Measurements from ENCODE around the gene APRT.

The APRT gene

DNA sequence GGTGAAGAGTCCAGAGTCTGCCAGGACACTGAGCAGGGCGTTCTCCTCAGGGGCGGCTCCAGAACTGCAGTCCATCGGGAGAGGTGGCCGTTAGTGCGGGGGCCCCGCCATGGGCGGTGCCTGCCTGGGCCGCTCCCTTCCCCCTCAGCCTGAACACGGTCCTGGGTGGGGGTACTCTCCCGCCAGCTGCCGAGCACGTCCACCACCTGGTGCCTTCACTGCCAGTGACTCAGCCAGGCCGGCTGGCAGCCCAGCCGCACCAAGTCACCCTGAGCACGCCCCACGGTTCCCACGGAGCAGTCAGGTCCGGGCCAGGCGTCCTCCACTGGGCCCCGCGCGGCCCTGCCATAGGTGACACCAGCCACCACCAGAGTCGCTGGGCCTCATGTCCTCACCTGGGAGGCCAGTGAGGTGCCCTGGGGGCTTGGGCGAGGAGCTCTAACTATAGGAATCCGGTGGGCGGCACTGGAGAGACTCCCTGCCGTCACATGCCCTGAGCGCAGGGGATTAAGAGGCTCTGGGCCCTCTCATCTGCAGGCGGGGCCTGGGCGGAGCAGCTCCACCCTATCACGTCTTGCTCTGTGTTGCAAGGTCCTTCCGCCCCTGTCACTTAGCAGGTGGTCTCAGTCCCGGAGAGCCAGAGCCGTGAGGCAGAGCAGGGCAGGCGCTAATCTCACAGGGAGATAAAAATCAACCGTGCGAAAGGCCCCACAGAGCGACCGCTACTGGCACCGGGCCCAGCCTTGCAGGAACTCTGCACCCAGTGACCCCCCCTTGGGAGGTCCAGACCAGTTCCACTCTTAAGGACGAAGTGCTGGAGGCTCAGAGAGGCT is 41.1 kb downstream of the APRT start:
- DNase-seq = peak; percentile 92

DNA sequence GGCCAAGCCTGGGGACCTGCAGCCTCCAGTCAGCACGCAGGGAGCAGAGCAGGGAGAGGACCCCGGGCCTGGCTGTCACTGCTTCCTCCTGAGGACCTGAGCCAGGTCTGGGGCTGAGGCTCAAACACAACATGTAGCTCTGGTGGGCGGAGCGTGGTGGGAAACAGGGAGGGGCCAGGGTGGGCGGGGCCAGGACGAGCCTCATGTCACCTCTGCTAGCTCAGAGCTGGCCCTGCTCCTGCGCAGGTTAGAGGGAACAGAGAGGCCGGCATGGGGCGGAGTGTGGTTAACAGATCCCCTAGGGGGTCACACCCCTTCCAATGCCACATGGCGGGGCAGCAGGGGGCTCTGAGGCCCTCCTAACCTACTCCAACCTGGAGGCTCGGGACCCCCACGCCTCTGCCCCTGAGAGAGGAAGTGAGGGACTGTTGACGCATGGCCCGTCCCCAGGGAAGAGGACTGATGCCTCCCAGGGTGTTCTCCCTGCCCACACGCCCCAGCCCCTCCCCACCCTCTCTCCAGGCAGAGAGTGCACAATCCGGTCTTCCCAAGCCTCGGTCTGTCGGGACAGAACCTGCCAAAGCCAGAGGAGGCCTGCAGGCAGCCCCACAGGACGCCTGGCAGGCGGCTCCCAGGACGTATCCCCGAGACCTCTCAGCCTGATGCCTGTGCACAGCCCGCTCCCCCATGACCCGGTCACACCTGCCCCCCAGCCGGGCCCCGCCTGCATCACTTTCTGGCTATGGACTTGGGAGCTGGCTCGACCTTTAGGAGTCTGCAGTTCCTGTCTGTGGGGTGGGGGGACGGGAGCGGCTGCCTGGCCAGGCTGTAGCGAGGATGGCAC is 41.9 kb downstream of the APRT start:
- peak; percentile 86 for DNase-seq

DNA sequence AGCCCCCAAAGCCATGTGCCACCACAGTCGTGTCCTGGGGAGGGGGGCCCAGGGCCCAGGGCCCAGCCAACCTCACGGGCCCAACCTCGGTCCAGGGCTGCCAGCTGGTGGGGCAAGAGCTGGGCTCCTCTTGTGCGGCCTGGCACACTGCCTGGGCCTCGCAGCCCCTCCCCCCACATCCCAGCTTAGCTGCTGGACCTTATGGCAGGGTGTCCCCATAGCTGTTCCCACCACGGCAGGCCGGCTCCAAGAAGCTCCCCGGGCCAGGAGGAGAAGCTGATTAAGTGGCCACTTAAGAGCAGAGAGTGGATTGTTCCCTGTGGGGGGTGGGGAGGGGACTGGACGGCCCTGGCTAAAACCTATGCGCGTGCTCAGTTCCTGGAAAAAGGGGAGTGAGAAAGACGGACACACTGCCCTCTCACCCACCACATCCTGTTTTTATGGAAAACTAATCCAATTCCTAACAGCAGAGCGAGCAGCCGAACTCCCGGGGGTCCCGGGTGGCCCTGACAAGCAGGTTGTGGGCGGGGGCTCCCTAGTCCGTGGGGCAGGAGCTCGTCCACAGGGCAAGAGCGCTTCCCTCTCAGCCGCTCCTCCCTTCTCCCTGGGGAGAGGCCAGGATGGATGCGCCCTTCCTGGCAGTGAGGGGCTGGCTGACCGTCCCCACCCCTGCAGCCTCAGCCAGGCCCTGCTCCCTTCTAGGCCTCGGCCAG is 43.5 kb downstream of the APRT start:
- no peak for DNase-seq

DNA sequence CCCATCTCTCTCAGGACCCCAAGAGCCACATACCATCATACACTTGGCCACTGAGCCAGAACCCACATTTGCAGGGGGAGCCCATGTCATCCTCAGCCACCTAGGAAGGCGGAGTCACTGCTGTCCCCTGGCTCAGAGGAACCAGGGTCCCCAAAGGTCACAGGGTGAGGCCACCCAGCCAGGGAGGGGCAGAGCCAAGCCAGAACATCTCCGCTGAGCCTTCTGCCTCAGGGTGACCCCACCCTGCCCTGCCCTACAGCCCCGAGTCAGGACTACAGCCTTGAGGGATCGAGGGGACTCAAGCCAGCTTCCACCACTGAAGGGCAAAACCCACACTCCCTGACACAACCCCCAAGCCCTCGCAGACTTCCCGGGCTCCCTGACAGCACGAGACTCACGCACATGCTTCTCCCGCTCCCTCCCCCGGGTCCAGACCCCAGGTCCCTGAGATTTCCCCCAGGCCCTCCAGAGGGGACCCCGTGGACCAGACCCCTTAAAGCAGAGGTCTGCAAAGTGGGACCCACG is 44.1 kb downstream of the APRT start:
- no peak for DNase-seq

DNA sequence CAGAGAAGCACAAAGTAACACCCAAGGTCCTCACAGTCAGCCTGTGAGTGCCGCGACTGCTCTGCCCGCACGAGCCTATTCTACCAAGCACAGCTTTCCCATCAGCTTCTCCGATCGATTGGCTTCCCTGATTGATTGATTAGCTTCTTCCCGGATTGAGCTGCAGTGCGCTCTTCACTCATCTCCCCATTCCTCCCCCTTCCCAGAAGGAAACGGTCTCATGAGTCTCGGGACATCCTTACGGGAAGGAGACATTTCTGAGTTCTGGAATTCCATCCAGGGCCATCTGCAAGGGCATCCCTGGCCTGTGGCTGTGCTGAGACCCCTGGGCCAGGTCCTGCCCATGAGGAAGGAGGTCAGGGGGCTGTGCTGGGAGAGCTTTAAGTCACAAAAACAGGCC is 44.8 kb downstream of the APRT start:
- no peak for DNase-seq

DNA sequence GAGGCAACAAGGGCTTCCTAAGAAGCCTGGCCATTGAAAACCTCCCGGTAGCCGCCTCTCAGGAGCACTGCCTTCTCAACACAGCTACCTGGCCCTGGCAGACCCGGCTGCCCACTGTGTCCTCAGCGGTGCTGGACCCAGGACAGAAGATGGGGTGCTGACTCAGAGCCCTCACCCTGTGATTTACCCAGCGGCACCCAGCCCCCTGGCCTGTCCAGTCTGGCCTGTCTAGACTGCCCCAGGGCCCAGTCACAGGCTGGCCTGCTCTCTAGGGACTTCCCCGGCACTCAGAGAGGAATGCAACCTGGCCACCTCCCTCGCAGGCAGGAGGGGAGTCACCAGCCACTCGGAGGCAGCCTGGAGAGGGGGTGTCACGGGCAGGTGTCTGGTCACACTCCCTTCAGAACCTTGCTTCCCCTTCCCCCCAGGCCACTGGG is 46.8 kb downstream of the APRT start:
- peak; percentile 76 for DNase-seq

DNA sequence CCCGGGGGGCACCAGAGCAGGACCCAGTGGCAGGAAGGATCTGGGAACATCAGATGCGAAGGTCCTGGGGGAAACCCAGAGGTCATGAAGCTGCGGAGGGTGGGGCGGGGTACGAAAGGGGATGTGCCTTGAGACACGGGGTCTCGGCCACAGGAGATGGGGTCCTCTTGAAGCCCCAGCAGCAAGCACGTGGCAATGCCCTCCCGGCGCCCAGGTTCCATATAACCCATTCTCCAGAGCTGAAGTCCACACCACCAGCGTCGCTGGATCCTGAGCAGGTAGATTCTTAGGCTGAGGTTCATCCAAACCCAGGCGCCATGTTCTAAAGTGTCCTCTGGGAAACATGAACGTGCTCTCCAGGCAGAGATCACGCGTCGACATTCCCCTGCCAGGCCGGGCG is 47.6 kb downstream of the APRT start:
- no peak for DNase-seq

DNA sequence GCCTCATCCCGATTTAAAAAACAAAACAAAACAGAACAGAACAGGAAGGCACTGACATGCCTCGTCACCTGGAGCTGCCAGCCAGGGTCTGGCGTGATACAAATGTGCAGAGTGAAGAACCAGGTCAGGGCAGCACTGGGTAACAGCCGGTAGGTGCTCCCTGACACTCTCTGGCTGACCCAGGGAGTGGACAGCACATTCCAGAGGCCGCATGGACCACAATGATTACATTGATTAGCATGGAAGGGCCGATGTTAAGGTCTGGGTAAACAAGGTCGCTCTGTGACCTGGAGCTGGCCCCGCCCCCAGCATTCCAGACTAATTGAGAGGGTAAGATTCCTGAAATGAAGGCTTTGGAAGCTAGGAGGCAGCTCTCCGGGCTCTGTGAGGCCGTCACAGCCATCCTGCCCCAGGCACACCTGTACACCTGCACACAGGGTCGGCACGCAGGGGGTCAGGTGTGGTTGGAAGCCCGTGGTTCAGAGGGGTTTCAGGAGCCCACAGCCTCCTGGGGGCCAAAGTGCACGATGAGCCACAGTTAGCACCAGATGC is 48.1 kb downstream of the APRT start:
- no peak for DNase-seq

DNA sequence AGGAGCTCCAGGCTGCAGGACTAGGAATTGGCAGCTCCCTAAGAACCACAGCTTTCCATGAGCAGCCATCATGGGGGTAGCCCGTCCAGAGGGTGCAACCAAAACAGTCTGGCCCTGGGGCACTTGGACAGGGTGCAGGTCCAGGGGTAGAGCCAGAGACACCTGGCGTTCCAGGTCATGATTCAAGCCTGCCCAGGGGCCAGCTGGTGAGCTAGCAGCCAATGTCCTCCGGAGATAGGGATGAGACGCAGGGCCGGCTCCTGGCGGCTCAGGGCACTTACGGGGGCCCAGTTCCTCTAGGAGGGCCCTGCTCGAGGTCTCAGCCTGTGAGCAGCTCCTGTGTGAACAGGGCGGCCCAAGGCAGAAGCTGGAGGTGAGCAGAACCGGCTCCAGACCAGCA is 48.8 kb downstream of the APRT start:
- peak; percentile 64 for DNase-seq

DNA sequence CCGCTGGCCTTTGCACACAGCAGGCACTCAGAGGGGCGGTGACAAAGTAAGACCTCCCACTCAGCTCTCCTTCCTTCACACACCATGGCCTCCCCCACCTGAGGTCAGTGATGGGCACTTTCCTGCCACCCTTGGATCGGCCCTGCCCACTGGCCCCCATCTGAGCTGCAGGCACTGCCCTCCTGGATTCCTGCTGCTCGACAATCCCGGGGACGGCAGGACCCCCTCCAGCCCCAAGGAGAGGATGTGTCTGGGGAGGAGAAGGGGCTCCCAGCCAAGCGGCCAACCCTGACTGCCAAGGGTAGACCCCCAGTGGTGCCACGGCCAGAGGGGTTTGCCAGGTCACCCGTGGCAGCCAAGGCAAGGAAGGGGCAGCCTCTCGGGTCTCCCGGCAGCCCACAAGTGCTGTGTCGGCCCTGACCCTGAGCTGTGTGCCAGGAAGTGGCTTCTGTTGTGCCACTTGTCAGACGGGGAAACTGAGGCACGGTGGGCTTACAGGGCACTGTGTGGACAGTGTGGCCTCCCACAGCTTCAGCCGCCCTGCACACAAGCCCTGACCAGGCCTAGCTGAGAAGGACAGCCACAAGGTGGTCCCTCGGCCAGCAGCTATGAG is 49.4 kb downstream of the APRT start:
- no peak for DNase-seq

DNA sequence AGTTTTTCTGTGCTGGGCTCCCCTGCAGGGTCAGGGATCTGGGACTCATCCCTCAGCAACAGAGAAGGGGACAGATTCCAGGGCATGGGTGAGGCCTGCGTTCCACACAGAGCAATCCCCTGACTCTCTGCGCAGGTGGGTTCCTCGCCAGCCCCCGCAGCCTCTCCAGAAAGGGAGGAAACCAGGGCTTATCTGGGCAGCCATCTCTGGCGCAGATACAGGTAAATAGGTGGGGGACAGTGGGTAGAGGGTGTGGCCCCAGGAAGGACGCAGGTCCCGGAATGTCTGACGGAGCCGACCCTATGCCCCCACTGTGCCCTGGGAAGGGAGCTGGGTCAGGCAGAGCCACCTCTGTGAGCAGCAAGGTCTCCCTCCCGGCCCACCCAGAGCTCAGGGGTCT is 49.9 kb downstream of the APRT start:
- DNase-seq = peak; percentile 64

DNA sequence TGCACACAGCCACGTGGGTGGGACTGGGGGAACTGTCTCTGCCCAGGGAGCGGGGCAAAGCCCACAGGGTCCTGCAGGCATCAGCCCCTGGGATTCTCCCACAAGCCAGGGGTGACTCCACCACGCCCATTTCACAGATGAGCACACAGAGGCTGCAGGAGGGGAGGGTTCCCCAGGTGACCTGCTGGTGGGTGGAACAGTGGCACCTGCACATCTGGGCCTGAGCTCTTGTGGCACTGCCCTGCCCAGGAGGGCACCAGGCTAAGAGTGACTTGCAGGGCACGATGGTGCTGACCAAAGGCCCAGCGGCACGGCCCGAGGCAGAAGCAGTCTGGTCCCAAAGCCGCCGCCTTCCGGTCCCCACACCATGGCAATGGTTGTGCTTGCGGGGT is 50.6 kb downstream of the APRT start:
- DNase-seq = no peak

DNA sequence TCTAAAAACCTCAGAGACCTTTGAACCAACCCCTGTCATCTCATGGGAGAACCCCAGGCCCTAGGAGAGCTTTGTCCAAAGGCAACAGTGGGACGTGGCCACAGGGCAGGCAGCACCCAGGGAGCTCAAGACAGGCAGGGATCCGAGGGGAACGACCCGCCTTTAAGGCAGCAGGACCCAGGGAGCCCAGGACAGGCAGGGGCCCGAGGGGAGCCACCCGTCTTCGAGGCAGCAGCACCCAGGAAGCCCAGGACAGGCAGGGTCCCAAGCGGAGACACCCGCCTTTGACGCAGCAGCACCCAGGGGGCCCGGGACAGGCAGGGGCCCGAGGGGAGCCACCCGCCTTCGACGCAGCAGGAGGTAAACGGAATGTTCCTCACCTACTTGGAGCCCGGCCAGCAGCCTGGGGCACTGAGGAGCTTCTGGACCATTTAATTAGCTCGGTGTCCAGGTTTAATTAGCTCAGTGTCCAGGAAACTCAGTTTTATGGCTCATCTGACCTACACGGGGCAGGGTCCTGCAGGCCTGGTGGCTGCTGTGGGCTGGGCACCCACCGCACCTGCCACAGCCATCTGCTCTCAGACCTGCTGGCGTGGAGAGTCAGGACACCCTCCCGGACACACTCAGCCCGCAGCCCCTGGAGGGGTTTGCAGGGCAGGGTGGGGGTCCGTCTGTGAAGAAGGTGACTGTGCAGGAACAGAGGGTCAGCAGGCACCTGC is 51.1 kb downstream of the APRT start:
- no peak for DNase-seq

DNA sequence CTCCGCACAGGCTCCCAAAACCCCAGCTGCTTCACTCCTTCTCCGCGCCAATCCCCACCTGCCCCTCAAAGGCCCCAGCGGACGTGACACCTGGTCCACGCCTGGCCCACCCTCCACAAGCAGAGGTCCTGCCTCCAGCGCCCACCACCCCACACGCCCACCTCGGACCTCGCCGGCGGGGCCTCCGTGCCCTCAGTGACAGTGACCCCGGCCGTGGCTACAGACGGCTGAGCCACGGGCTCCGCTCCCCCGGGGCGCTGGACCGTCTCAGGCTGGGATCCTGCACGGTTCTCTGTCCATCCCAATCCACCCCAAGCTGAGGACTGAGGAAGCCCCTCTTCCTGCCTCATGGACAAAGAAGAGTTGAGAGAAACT is 51.8 kb downstream of the APRT start:
- no peak for DNase-seq

Measured in 8988T (cell line).